Panc1 (cell line): Measurements from ENCODE around the gene RSPH6A. TPM values are rescaled to one million over a fixed set of nuclear protein-coding genes. Genes with fewer than 3 reads are reported as not detected.

Source experiments
- ATAC-seq: fragments of 200-7000 bp; cut with Tn5 transposase; 2 replicates; pipeline ENCODE4 v1.9.1; 2020; ENCODE audit warnings: mild to moderate bottlenecking, moderate library complexity
- BruUV-seq: library from RNA; stranded (reverse); fragments of 400-500 nt; replicated peaks from 2 replicates; lab custom pipeline; 2021; lab: Mats Ljungman, UMichigan
- CTCF ChIA-PET: fragments of 300-600 bp; sonication (Branson Sonifier 250); formaldehyde crosslinking; loops from one replicate; lab custom pipeline; 2022; ENCODE audit warnings: antibody characterized with exemption; lab: Charles Lee
- POLR2A ChIA-PET: fragments of 300-600 bp; sonication (Branson Sonifier 250); formaldehyde crosslinking; loops from one replicate; lab custom pipeline; 2022; ENCODE audit warnings: antibody characterized with exemption; lab: Charles Lee
- DNase-seq: peaks from one replicate; pipeline ENCODE4 v3.0.0-alpha.2; 2010; ENCODE audit warnings: low read depth, low spot score
- H3K27ac ChIP-seq: 2 replicates; pipeline ENCODE4 v1.5.1; 2011; ENCODE audit warnings: mild to moderate bottlenecking, low read length, inconsistent platforms
- H3K27me3 ChIP-seq: fragments of 200-500 bp; sonication (Bioruptor generic); 2 replicates; pipeline ENCODE4 v1.6.0; 2014; ENCODE audit warnings: low read length, inconsistent platforms; ENCODE audit not compliant: control insufficient read depth, insufficient read depth
- H3K36me3 ChIP-seq: fragments of 200-500 bp; sonication (Bioruptor generic); 2 replicates; pipeline ENCODE4 v1.5.1; 2014; ENCODE audit warnings: inconsistent platforms, mild to moderate bottlenecking, low read length, moderate library complexity; ENCODE audit not compliant: control insufficient read depth, insufficient read depth
- H3K4me1 ChIP-seq: 2 replicates; pipeline ENCODE4 v1.5.1; 2011; ENCODE audit warnings: inconsistent platforms, mild to moderate bottlenecking, low read length, moderate library complexity; ENCODE audit not compliant: control insufficient read depth, insufficient read depth
- H3K4me3 ChIP-seq, 2 experiments: 2 replicates each; pipeline ENCODE4 v1.5.1; 2011 to 2012; ENCODE audit warnings: low read depth in 2 of 2, low read length in 2 of 2, mild to moderate bottlenecking in 2 of 2, inconsistent platforms in 1 of 2, moderate library complexity in 1 of 2
- H3K9me3 ChIP-seq: fragments of 200-500 bp; sonication (Bioruptor generic); 2 replicates; pipeline ENCODE4 v1.5.1; 2014; ENCODE audit warnings: low read depth, mild to moderate bottlenecking, inconsistent platforms, low read length, moderate library complexity; ENCODE audit not compliant: control insufficient read depth, insufficient read depth
- CTCF ChIP-seq: fragments of 450-650 bp; IDR thresholded peaks from 2 replicates; pipeline ENCODE4 v1.5.1; 2017; ENCODE audit warnings: mild to moderate bottlenecking
- POLR2AphosphoS5 ChIP-seq: IDR thresholded peaks from 2 replicates; pipeline ENCODE4 v1.6.1; 2012; ENCODE audit warnings: mild to moderate bottlenecking, low read depth, low read length, moderate library complexity
- REST ChIP-seq, 2 experiments: IDR thresholded peaks; 2 replicates each; pipeline ENCODE4 v1.6.1; 2011 to 2012; ENCODE audit warnings: low read depth in 2 of 2, control low read depth in 1 of 2, low read length in 1 of 2, mild to moderate bottlenecking in 1 of 2, moderate library complexity in 1 of 2; ENCODE audit not compliant: insufficient read depth in 1 of 2
- SIN3A ChIP-seq: IDR thresholded peaks from 2 replicates; pipeline ENCODE4 v1.6.1; 2012; ENCODE audit warnings: low read depth, mild to moderate bottlenecking, low read length, moderate library complexity, borderline replicate concordance; ENCODE audit not compliant: insufficient read depth
- TCF7L2 ChIP-seq: IDR thresholded peaks from 2 replicates; pipeline ENCODE4 v1.6.1; 2011; ENCODE audit warnings: mild to moderate bottlenecking, low read depth, low read length, inconsistent platforms
- in situ Hi-C: cut with HindIII; loops from 2 replicates; pipeline ENCODE4 v1.10.0; 2016; ENCODE audit warnings: low sequenced_read_pairs, low pct_unique_long_range_greater_than_20kb
- intact Hi-C: fragments of 100-400 bp; cut with micrococcal nuclease; formaldehyde crosslinking; loops from one replicate; pipeline ENCODE4 v1.10.0; 2022; ENCODE audit not compliant: unreplicated experiment
- total RNA-seq: library from RNA; stranded (reverse); gene quantifications from one replicate; pipeline ENCODE4 v1.2.1, GENCODE V29; 2021; ENCODE audit not compliant: unreplicated experiment

RSPH6A gene
- total RNA-seq, 1 experiment from 2014 or later: not detected

GRCh38 chr19:45827459-45828093 is 12.5 kb upstream of the RSPH6A start:
- POLR2A ChIA-PET: no interaction called here
- H3K4me1 ChIP-seq: no peaks in the 10 kb centered on the region; the same call in 1 of the 2 replicates
- H3K9me3 ChIP-seq: no peaks in the 10 kb centered on the region
- CTCF ChIA-PET: interaction anchor here (0.6 kb wide), 1 partner anchor 78 kb away, joined by 5 read pairs; no protein-coding TSS in a partner anchor
- intact Hi-C loops (no loop called here), in situ Hi-C loops (no loop called here)
- H3K4me3 ChIP-seq: no peak overlapping the region
- no TSS peak for BruUV-seq
- H3K36me3 ChIP-seq: no peaks in the 10 kb centered on the region
- no peak for TF ChIP-seq CTCF
- no peak for TF ChIP-seq SIN3A
- no peak for TF ChIP-seq POLR2AphosphoS5
- TF ChIP-seq REST (IDR thresholded peaks at IDR 0.05; ENCODE audit: insufficient read depth in 1 of 2, low read depth in 2 of 2, low read length in 1 of 2): no peak
- TF ChIP-seq TCF7L2: no peak
- no peak overlapping the region for H3K27ac ChIP-seq
- DNase-seq (no peak), ATAC-seq (no peak)
- H3K27me3 ChIP-seq: no peaks in the 10 kb centered on the region

GRCh38 chr19:45826934-45827333 is 11.8 kb upstream of the RSPH6A start:
- in situ Hi-C loops: no loop called here
- ATAC-seq: no peak
- POLR2A ChIA-PET: no interaction called here

More at GRCh38 chr19:45826934-45827333, 11.8 kb upstream of the RSPH6A start:
- DNase-seq: no peak
- TF ChIP-seq TCF7L2 (no peak), CTCF (no peak), POLR2AphosphoS5 (no peak), SIN3A (no peak), REST (IDR thresholded peaks at IDR 0.05; ENCODE audit: insufficient read depth in 1 of 2, low read depth in 2 of 2, low read length in 1 of 2) (no peak)
- no TSS peak for BruUV-seq
- Histone ChIP-seq H3K27ac (no peak overlapping the region), H3K27me3 (no peaks in the 10 kb centered on the region), H3K36me3 (no peaks in the 10 kb centered on the region), H3K4me3 (no peak overlapping the region), H3K9me3 (no peaks in the 10 kb centered on the region), H3K4me1 (no peaks in the 10 kb centered on the region; the same call in 1 of the 2 replicates)
- intact Hi-C loops: no loop called here
- CTCF ChIA-PET: no interaction called here
